H1 (cell line): ENCODE data around the gene YWHAG. TPM values are rescaled to one million over a fixed set of nuclear protein-coding genes. Genes with fewer than 3 reads are reported as not detected.

Source experiments
- CTCF ChIA-PET: fragments of 300-600 bp; sonication (Branson Sonifier 250); formaldehyde crosslinking; loops from one replicate; lab custom pipeline; 2021; ENCODE audit not compliant: partially characterized antibody; lab: Charles Lee
- POLR2A ChIA-PET: fragments of 300-600 bp; sonication (Branson Sonifier 250); formaldehyde crosslinking; loops from one replicate; lab custom pipeline; 2021; ENCODE audit warnings: inconsistent platforms; ENCODE audit not compliant: partially characterized antibody; lab: Charles Lee
- DNase-seq, 2 experiments: peaks; one replicate each; pipeline versions ENCODE4 v3.0.0 to v3.0.0-alpha.2; 2010 to 2022; ENCODE audit warnings: low spot score in 2 of 2, low read depth in 1 of 2, mixed read lengths in 1 of 2
- FAIRE-seq: peaks from 2 replicates; lab custom pipeline; 2011; peaks lifted over from hg19 to GRCh38; lab: Jason Lieb, UNC
- H2AFZ ChIP-seq: 2 replicates; pipeline ENCODE4 v1.8.1; 2012; ENCODE audit warnings: low read length, inconsistent platforms
- H2AK5ac ChIP-seq: 2 replicates; pipeline ENCODE4 v1.6.1; 2013; ENCODE audit warnings: low read depth, low read length
- H2BK120ac ChIP-seq: replicated peaks from 2 replicates; pipeline ENCODE3; 2013; ENCODE audit warnings: low read depth, low read length, inconsistent platforms
- H2BK12ac ChIP-seq: 2 replicates; pipeline ENCODE4 v1.6.1; 2013; ENCODE audit warnings: low read depth, low read length
- H2BK15ac ChIP-seq: 2 replicates; pipeline ENCODE4 v1.6.1; 2013; ENCODE audit warnings: low read length
- H2BK20ac ChIP-seq: 2 replicates; pipeline ENCODE4 v1.6.1; 2013; ENCODE audit warnings: low read length
- H2BK5ac ChIP-seq: 2 replicates; pipeline ENCODE4 v1.6.1; 2013; ENCODE audit warnings: low read depth, low read length
- H3K14ac ChIP-seq: 2 replicates; pipeline ENCODE4 v1.6.1; 2013; ENCODE audit warnings: inconsistent platforms; ENCODE audit not compliant: insufficient read length
- H3K18ac ChIP-seq: 2 replicates; pipeline ENCODE4 v1.6.1; 2013; ENCODE audit warnings: low read length; ENCODE audit errors: extremely low read depth
- H3K23ac ChIP-seq: 2 replicates; pipeline ENCODE4 v1.6.1; 2013; ENCODE audit warnings: inconsistent platforms; ENCODE audit not compliant: insufficient read length
- H3K23me2 ChIP-seq: 2 replicates; pipeline ENCODE4 v1.6.1; 2013; ENCODE audit warnings: low read depth, low read length
- H3K27ac ChIP-seq: 2 replicates; pipeline ENCODE4 v1.6.1; 2011; ENCODE audit warnings: low read depth, low read length, inconsistent platforms
- H3K27me3 ChIP-seq, 4 experiments: replicated peaks in 1 of 4; 1 replicate in 1 of 4; 2 replicates in 3 of 4; pipeline versions ENCODE4 v1.6.1 to v1.8.1; 2011 to 2013; ENCODE audit warnings: low read length in 3 of 4, mild to moderate bottlenecking in 3 of 4, inconsistent platforms in 2 of 4, mixed read lengths in 2 of 4, moderate library complexity in 1 of 4; ENCODE audit not compliant: control insufficient read depth in 3 of 4, insufficient read depth in 3 of 4; ENCODE audit errors: extremely low read depth in 1 of 4
- H3K36me3 ChIP-seq, 4 experiments: 2 replicates each; pipeline versions ENCODE4 v1.6.1 to v1.8.1; 2011 to 2013; ENCODE audit warnings: mild to moderate bottlenecking in 4 of 4, low read length in 3 of 4, moderate library complexity in 2 of 4, control low read depth in 1 of 4, inconsistent platforms in 1 of 4; ENCODE audit not compliant: insufficient read depth in 4 of 4, control insufficient read depth in 2 of 4
- H3K4ac ChIP-seq: replicated peaks from 2 replicates; pipeline ENCODE3; 2013; ENCODE audit warnings: low read length, low read depth, mixed read lengths, inconsistent platforms; ENCODE audit not compliant: insufficient read length
- H3K4me1 ChIP-seq, 4 experiments: replicated peaks in 1 of 4; 1 replicate in 1 of 4; 2 replicates in 3 of 4; pipeline versions ENCODE4 v1.6.1 to v1.8.1; 2011 to 2013; ENCODE audit warnings: low read length in 3 of 4, inconsistent platforms in 2 of 4, mixed read lengths in 1 of 4; ENCODE audit not compliant: insufficient read depth in 4 of 4, control insufficient read depth in 3 of 4
- H3K4me2 ChIP-seq, 2 experiments: 2 replicates each; pipeline versions ENCODE4 v1.6.1 to v1.8.1; 2011 to 2013; ENCODE audit warnings: low read depth in 2 of 2, low read length in 2 of 2, control low read depth in 1 of 2, inconsistent platforms in 1 of 2, mild to moderate bottlenecking in 1 of 2; ENCODE audit not compliant: insufficient read depth in 1 of 2
- H3K4me3 ChIP-seq, 4 experiments: fragments of 200-600, 300-600 bp in 1 of 4; sonication (generic), shearing (Covaris generic), sonication (Bioruptor Twin) in 1 of 4; 2 replicates each; pipeline versions ENCODE4 v1.5.1 to v1.8.1; 2011 to 2016; ENCODE audit warnings: low read length in 4 of 4, low read depth in 3 of 4, control low read depth in 2 of 4, inconsistent platforms in 2 of 4, mild to moderate bottlenecking in 2 of 4, mixed read lengths in 1 of 4, moderate library complexity in 1 of 4; ENCODE audit not compliant: insufficient read depth in 2 of 4; ENCODE audit errors: extremely low read depth in 1 of 4
- H3K56ac ChIP-seq: replicated peaks from 2 replicates; pipeline ENCODE3; 2013; ENCODE audit warnings: low read depth, mild to moderate bottlenecking, mixed read lengths, low read length, inconsistent platforms; ENCODE audit not compliant: insufficient read length
- H3K79me1 ChIP-seq: 2 replicates; pipeline ENCODE4 v1.6.1; 2013; ENCODE audit warnings: low read depth, low read length, control low read depth
- H3K79me2 ChIP-seq, 2 experiments: 2 replicates each; pipeline versions ENCODE4 v1.6.1 to v1.8.1; 2012 to 2013; ENCODE audit warnings: low read length in 2 of 2, mild to moderate bottlenecking in 2 of 2, inconsistent platforms in 1 of 2; ENCODE audit not compliant: insufficient read depth in 2 of 2, control insufficient read depth in 1 of 2
- H3K9ac ChIP-seq, 4 experiments: replicated peaks in 1 of 4; 1 replicate in 1 of 4; 2 replicates in 3 of 4; pipeline versions ENCODE4 v1.6.1 to v1.8.1; 2011 to 2013; ENCODE audit warnings: low read depth in 3 of 4, low read length in 3 of 4, control low read depth in 2 of 4, mild to moderate bottlenecking in 2 of 4, moderate library complexity in 2 of 4, inconsistent platforms in 1 of 4; ENCODE audit errors: extremely low read depth in 1 of 4
- H3K9me3 ChIP-seq, 2 experiments: 2 replicates each; pipeline versions ENCODE4 v1.6.1 to v1.8.1; 2012 to 2013; ENCODE audit warnings: mild to moderate bottlenecking in 2 of 2, moderate library complexity in 2 of 2, control low read depth in 1 of 2, inconsistent platforms in 1 of 2, low read depth in 1 of 2, low read length in 1 of 2, mixed read lengths in 1 of 2; ENCODE audit not compliant: insufficient read depth in 2 of 2
- H4K20me1 ChIP-seq, 2 experiments: replicated peaks in 1 of 2; 2 replicates each; pipeline versions ENCODE3 to v1.8.1; 2011 to 2013; ENCODE audit warnings: inconsistent platforms in 2 of 2, low read length in 2 of 2, mild to moderate bottlenecking in 1 of 2; ENCODE audit not compliant: insufficient read depth in 2 of 2, control insufficient read depth in 1 of 2
- H4K5ac ChIP-seq: 2 replicates; pipeline ENCODE4 v1.6.1; 2013; ENCODE audit warnings: low read length, low read depth, mixed read lengths, inconsistent platforms; ENCODE audit not compliant: insufficient read length
- H4K8ac ChIP-seq: 2 replicates; pipeline ENCODE4 v1.8.0; 2013; ENCODE audit warnings: mild to moderate bottlenecking, moderate library complexity, low read length, inconsistent platforms; ENCODE audit not compliant: insufficient read depth; ENCODE audit errors: extremely low read depth
- H4K91ac ChIP-seq: replicated peaks from 2 replicates; pipeline ENCODE3; 2013; ENCODE audit warnings: low read length, mixed read lengths, inconsistent platforms; ENCODE audit not compliant: insufficient read length
- NANOG ChIP-seq: IDR thresholded peaks from 2 replicates; pipeline ENCODE4 v1.6.1; 2011; ENCODE audit warnings: low read length, low read depth, mild to moderate bottlenecking, inconsistent platforms; ENCODE audit not compliant: insufficient read depth, poor library complexity, severe bottlenecking
- WGBS, 2 experiments: shearing (Covaris generic) in 1 of 2; methylation state at CpG; one replicate each; pipeline versions ENCODE4 v1.1.6 to v1.1.7; 2013 to 2015; ENCODE audit warnings: low lambda C conversion rate in 2 of 2, mixed read lengths in 2 of 2, inconsistent platforms in 1 of 2, low coverage in 1 of 2, missing lambda C conversion rate in 1 of 2; ENCODE audit not compliant: insufficient replicate concordance in 2 of 2, insufficient coverage in 1 of 2, insufficient read length in 1 of 2; ENCODE audit errors: extremely low coverage in 1 of 2, missing lambda C conversion rate in 1 of 2; 5-methylcytosine and 5-hydroxymethylcytosine counted together
- polyA plus RNA-seq, 7 experiments: library from polyadenylated mRNA; depleted of rRNA in 3 of 7; stranded (reverse) in 5 of 7; unstranded in 2 of 7; fragments of >200 nt in 5 of 7; fragments of 200-250 nt in 2 of 7; gene quantifications; 1 replicate in 5 of 7; 2 replicates in 1 of 7; 4 replicates in 1 of 7; pipeline versions ENCODE4 v1.2.1 to v1.2.3, GENCODE V29; 2011 to 2013; ENCODE audit warnings: missing spikeins in 2 of 7, mixed read lengths in 2 of 7
- total RNA-seq: library from RNA; stranded (reverse); fragmentation: NEBNext Ultra II Directional; extraction: Animal tissue kit (Norgen Biotek cat#: 25700); gene quantifications from 2 replicates; pipeline ENCODE4 v1.2.1, GENCODE V29; 2021
- TF ChIP-seq, protein P1 (sequence below): IDR thresholded peaks from 2 replicates; pipeline ENCODE4 v1.6.1; 2012; ENCODE audit warnings: inconsistent platforms

The YWHAG gene
- total and polyA plus RNA-seq, 2 of the 8 experiments (the other 6 are each of a cell fraction or from before 2014, with no cell fraction given): 57.2 to 241 TPM

DNA sequence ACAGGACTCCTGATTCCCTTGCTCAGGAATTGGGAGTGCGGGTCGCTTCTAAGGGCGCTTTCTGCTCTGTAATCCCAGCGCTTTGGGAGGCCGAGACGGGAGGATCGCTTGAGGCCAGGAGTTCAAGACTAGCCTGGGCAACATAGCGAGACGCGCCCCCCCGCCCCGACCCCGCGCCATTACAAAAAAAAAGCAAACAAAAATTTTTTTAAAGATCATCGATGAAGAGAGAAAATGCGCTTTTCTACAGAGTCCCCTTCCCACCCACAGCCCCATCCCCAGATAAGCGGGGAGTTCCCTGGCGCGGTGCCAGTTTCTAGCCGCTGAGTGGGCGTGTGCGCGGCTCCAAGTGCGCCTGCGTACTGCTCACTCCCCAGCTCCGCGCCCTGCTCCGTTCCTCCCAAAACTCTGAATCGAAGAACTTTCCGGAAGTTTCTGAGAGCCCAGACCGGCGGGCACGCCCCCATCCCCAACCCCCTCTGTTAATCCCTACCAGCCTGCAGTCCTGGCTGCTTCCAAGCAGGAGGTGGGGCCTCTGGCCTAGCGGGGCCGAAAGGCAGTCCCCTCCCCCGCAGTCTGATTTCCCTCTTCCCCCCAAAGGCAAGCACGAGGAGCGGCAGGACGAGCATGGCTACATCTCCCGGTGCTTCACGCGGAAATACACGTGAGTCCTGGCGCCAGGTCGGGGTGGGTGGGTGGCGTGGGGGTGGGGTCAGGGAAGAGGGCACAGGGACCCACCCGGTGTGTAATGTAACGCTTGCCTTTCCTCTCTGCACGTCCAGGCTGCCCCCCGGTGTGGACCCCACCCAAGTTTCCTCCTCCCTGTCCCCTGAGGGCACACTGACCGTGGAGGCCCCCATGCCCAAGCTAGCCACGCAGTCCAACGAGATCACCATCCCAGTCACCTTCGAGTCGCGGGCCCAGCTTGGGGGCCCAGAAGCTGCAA lies 55.3 kb downstream of the YWHAG start:
- 12% methylated on average over 38 of the region's 56 CpGs; no CpG with 5 or more reads in 1 of the 2 experiments for WGBS, 2 experiments
- peak overlapping the region; percentile 64 for H3K56ac ChIP-seq
- H3K4me2 ChIP-seq: peak overlapping the region; percentile 48 to 87
- CTCF ChIA-PET: interaction anchor here (1.0 to 20.9 kb wide), 6 partner anchors 10 to 126 kb away, joined by 3 to 426 read pairs (median 7); no protein-coding TSS in a partner anchor
- no peak overlapping the region; the same call in 1 of the 2 replicates for H2BK5ac ChIP-seq
- H2AFZ ChIP-seq: no peak overlapping the region
- H3K18ac ChIP-seq: peak overlapping the region; percentile 93
- no peak overlapping the region; the same call in 1 of the 2 replicates for H2BK15ac ChIP-seq
- H2BK120ac ChIP-seq: peak overlapping the region; percentile 64
- H2BK20ac ChIP-seq: no peak overlapping the region
- H3K27me3 ChIP-seq: peaks cover 0 to 6% (median 4%) of the 10 kb centered on the region in 4 experiments; a peak in 3 of 7 replicates
- H3K9ac ChIP-seq: peak overlapping the region in 2 of 4 experiments; percentile 9 to 41; a peak in 3 of 7 replicates
- H4K8ac ChIP-seq: 0 out of 2 replicates have a peak overlapping the region, but pooled peaks have one; percentile 12
- H3K4me1 ChIP-seq: peaks cover 0 to 8% (median 3%) of the 10 kb centered on the region in 4 experiments; a peak in 2 of 7 replicates
- peak overlapping the region; percentile 18 for H4K5ac ChIP-seq
- peaks cover 4% of the 10 kb centered on the region; the same call in 1 of the 2 replicates for H3K23me2 ChIP-seq
- H3K27ac ChIP-seq: no peak overlapping the region
- H3K4ac ChIP-seq: peak overlapping the region; percentile 78
- H3K9me3 ChIP-seq: no peaks in the 10 kb centered on the region
- H3K4me3 ChIP-seq: peak overlapping the region; percentile 44 to 68 (median 48)
- H4K20me1 ChIP-seq: no peaks in the 10 kb centered on the region
- H2BK12ac ChIP-seq: no peak overlapping the region
- no peaks in the 10 kb centered on the region for H3K36me3 ChIP-seq
- DNase-seq (peak; percentile 92 to 93), FAIRE-seq (no peak)
- POLR2A ChIA-PET: interaction anchor here (0.6 to 3.0 kb wide), 16 partner anchors 9 to 165 kb away, joined by 3 to 16 read pairs (median 3); no protein-coding TSS in a partner anchor
- no peaks in the 10 kb centered on the region for H3K79me2 ChIP-seq
- H3K23ac ChIP-seq: no peak overlapping the region
- no peaks in the 10 kb centered on the region for H3K79me1 ChIP-seq
- peak overlapping the region; percentile 97 for H4K91ac ChIP-seq
- no peak overlapping the region for H3K14ac ChIP-seq
- H2AK5ac ChIP-seq: no peak overlapping the region
- TF ChIP-seq, protein P1, sequence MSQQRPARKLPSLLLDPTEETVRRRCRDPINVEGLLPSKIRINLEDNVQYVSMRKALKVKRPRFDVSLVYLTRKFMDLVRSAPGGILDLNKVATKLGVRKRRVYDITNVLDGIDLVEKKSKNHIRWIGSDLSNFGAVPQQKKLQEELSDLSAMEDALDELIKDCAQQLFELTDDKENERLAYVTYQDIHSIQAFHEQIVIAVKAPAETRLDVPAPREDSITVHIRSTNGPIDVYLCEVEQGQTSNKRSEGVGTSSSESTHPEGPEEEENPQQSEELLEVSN: peak; percentile 96
- TF ChIP-seq NANOG: no peak
